A673 (cell line): Measurements from ENCODE around the gene LRBA.

Experiments used
- EZH2 ChIP-seq: fragments of 200-600 bp; sonication (generic); IDR thresholded peaks from 2 replicates; pipeline ENCODE4 v1.6.1; 2017; ENCODE audit warnings: borderline replicate concordance, low read depth, mild to moderate bottlenecking, mixed read lengths, antibody characterized with exemption, low read length; ENCODE audit not compliant: poor library complexity, severe bottlenecking
- TF ChIP-seq, protein P1 (sequence below): fragments of 300-800, 200-600 bp; sonication (generic); conservative IDR thresholded peaks from 2 replicates; pipeline ENCODE4 v1.5.1; 2017; ENCODE audit warnings: low read depth, mild to moderate bottlenecking, antibody characterized with exemption, low read length, moderate library complexity, mixed read lengths

DNA sequence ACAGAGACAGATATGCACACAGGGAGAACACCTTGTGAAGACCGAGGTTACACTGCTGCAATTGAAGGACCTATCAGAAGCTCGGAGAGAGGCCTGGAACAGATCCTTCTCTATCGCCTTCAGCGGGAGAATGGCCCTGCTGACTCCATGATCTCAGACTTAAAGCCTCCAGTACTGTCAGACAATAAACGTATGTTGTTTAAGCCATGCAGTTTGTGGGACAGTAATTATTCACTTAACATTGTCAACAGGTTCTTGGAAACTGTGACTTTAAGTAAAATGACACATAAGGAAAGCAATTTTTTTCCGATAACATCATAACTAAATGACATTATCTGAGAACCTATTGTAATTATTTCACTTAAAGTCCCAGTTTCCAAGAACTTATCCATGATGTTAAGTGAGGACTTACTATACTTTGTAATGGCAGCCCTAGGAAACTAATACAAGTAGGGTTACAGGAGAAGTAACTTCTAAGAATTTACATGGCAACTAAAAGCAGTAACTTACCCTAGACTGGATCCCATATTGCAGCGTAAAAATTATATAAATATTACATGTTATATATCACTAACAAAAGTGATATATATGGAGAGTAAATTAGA, 613.9 kb downstream of the LRBA start:
- no peak for TF ChIP-seq EZH2
- TF ChIP-seq, protein P1, sequence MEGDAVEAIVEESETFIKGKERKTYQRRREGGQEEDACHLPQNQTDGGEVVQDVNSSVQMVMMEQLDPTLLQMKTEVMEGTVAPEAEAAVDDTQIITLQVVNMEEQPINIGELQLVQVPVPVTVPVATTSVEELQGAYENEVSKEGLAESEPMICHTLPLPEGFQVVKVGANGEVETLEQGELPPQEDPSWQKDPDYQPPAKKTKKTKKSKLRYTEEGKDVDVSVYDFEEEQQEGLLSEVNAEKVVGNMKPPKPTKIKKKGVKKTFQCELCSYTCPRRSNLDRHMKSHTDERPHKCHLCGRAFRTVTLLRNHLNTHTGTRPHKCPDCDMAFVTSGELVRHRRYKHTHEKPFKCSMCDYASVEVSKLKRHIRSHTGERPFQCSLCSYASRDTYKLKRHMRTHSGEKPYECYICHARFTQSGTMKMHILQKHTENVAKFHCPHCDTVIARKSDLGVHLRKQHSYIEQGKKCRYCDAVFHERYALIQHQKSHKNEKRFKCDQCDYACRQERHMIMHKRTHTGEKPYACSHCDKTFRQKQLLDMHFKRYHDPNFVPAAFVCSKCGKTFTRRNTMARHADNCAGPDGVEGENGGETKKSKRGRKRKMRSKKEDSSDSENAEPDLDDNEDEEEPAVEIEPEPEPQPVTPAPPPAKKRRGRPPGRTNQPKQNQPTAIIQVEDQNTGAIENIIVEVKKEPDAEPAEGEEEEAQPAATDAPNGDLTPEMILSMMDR = no peak
